ENCODE results near the gene STAM2.
"Not testable (repeated sequence)": the region's sequence is repeated elsewhere in the genome, so short reads cannot be mapped to it uniquely, and the experiment has no call there.

GRCh38 chr2:152172201-152172785 is 3.3 kb downstream of the STAM2 start:
- not testable (repeated sequence) for TF ChIP-seq CTCF (IDR thresholded peaks at IDR 0.05; ENCODE audit: insufficient read depth, low read length); GABPA (IDR thresholded peaks at IDR 0.05; ENCODE audit: low read depth); POLR2AphosphoS5 (IDR thresholded peaks at IDR 0.05; ENCODE audit: low read depth)

All from HL-60 (cell line).